Endothelial cell of umbilical vein (primary cell): ENCODE results near the gene DUSP10.

ENCODE experiments used
- CTCF ChIP-seq, 2 donors: IDR thresholded peaks; 1 replicate in 1 of 2; 2 replicates in 1 of 2; pipeline ENCODE4 v1.5.1; 2011; ENCODE audit warnings: low read length in 2 of 2, mild to moderate bottlenecking in 2 of 2, moderate library complexity in 2 of 2, control low read depth in 1 of 2, inconsistent platforms in 1 of 2, low read depth in 1 of 2; ENCODE audit not compliant: insufficient read depth in 1 of 2; ENCODE audit errors: extremely low read depth in 1 of 2
- EZH2 ChIP-seq: IDR thresholded peaks from 2 replicates; pipeline ENCODE4 v1.6.1; 2012; ENCODE audit warnings: borderline replicate concordance, low read depth, mild to moderate bottlenecking, moderate library complexity, low read length, inconsistent platforms; ENCODE audit not compliant: severe bottlenecking
- JUN ChIP-seq: IDR thresholded peaks from 2 replicates; pipeline ENCODE4 v1.6.1; 2011; ENCODE audit warnings: borderline replicate concordance, low read depth; ENCODE audit not compliant: insufficient read length, insufficient read depth
- MYC ChIP-seq: IDR thresholded peaks from one replicate; pipeline ENCODE4 v1.6.1; 2011; ENCODE audit warnings: mild to moderate bottlenecking, low read depth, low read length
- POLR2A ChIP-seq: IDR thresholded peaks from 2 replicates; pipeline ENCODE4 v1.6.1; 2012; ENCODE audit warnings: low read depth, mild to moderate bottlenecking, control low read depth, low read length
- POLR2AphosphoS5 ChIP-seq: IDR thresholded peaks from 2 replicates; pipeline ENCODE4 v1.6.1; 2012; ENCODE audit warnings: low read depth, mild to moderate bottlenecking, control low read depth, low read length, moderate library complexity; ENCODE audit not compliant: insufficient read depth
- TF ChIP-seq, protein P1 (sequence below): IDR thresholded peaks from 2 replicates; pipeline ENCODE4 v1.6.1; 2011; ENCODE audit not compliant: insufficient read depth, insufficient read length

DNA sequence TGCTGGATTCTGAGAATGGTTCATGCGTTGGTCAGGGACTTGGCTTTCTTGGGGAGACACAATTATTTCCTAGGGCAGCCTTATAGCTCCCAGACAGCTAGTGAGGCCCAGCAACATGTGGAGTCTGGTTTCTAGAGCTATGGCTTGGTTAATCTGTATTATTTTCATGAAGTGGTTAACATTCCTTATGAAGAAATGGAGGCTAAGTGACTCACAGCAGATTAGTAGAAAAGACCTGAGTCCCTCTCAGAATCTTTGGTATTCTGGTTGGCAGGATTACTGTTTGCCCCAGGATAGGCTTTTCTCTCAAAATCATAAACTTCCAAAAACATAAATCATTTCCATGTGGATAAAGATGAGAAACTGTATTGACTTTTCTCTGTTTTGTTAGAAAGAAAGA, 42.3 kb downstream of the DUSP10 start:
- TF ChIP-seq CTCF (IDR thresholded peaks at IDR 0.05; ENCODE audit: extremely low read depth in 1 of 2, insufficient read depth in 1 of 2, low read depth in 1 of 2, low read length in 2 of 2) (no peak), POLR2AphosphoS5 (no peak), EZH2 (no peak), JUN (no peak), POLR2A (no peak), MYC (no peak)
- TF ChIP-seq, protein P1, sequence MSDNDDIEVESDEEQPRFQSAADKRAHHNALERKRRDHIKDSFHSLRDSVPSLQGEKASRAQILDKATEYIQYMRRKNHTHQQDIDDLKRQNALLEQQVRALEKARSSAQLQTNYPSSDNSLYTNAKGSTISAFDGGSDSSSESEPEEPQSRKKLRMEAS, result no peak
